Fibroblast of lung (primary cell): ENCODE results near the gene SGPP2.

Source experiments
- EZH2 ChIP-seq: IDR thresholded peaks from 2 replicates; pipeline ENCODE4 v1.5.1; 2012; ENCODE audit warnings: low read length, control low read depth, mild to moderate bottlenecking; ENCODE audit errors: missing control alignments
- TF ChIP-seq, protein P1 (sequence below), 2 donors: IDR thresholded peaks in 1 of 2; conservative IDR thresholded peaks in 1 of 2; 1 replicate in 1 of 2; 2 replicates in 1 of 2; pipeline ENCODE4 v1.5.1; 2011 to 2012; ENCODE audit warnings: low read length in 2 of 2, control low read depth in 1 of 2, inconsistent platforms in 1 of 2, low read depth in 1 of 2, mild to moderate bottlenecking in 1 of 2

DNA sequence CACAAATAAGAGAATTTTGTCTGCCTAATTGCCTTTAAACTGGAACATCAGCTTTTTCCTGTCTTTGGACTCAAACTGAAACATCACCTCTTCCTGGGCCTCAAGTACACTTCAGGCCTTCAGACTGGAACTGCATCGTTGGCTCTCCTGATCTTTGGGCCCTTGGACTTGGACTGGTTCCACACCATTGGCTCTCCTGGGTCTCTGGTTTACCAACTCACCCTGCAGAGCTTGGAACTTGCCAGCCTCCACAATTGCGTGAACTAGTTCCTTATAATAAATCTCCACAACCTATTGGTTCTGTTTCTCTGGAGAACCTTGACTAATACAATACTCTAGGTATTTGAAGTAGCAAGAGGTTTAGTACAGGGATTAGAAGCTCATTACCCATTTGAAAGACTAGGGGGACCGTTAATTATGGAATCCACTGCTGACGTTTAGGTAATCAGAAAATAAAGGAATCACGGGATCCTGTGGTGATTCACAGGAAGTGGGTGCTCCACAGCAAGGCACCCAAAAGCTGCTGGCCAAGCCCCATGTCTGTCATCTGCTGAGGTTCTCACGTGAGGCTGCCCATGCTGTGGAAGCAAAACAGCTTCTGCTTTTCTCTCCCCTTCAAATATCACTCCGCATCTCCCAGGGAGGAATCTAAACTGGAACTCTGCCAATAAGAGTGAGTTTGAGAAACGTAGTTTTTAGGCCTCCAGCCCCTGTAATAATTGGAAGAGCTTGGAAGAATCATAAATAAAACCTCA lies 20.0 kb upstream of the SGPP2 start:
- TF ChIP-seq, protein P1, sequence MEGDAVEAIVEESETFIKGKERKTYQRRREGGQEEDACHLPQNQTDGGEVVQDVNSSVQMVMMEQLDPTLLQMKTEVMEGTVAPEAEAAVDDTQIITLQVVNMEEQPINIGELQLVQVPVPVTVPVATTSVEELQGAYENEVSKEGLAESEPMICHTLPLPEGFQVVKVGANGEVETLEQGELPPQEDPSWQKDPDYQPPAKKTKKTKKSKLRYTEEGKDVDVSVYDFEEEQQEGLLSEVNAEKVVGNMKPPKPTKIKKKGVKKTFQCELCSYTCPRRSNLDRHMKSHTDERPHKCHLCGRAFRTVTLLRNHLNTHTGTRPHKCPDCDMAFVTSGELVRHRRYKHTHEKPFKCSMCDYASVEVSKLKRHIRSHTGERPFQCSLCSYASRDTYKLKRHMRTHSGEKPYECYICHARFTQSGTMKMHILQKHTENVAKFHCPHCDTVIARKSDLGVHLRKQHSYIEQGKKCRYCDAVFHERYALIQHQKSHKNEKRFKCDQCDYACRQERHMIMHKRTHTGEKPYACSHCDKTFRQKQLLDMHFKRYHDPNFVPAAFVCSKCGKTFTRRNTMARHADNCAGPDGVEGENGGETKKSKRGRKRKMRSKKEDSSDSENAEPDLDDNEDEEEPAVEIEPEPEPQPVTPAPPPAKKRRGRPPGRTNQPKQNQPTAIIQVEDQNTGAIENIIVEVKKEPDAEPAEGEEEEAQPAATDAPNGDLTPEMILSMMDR (conservative IDR thresholded peaks at IDR 0.05 in 1 of 2, IDR thresholded peaks at IDR 0.05 in 1 of 2; ENCODE audit: low read depth in 1 of 2, low read length in 2 of 2) = no peak
- TF ChIP-seq EZH2 = no peak
